ENCODE measurements around the gene KCNN1. TPM values are rescaled to one million over a fixed set of nuclear protein-coding genes. Genes with fewer than 3 reads are reported as not detected.

Gene KCNN1
- total RNA-seq, 1 experiment from 2014 or later = 0.90 TPM

- Histone ChIP-seq H3K27me3 (ENCODE audit: control insufficient read depth, insufficient read depth, low read length) (no peaks in the 10 kb centered on the region), H3K4me3 (ENCODE audit: low read depth in 2 of 2, low read length in 2 of 2) (no peak overlapping the region), H3K9me3 (ENCODE audit: control insufficient read depth, insufficient read depth, low read depth, low read length) (no peaks in the 10 kb centered on the region), H3K36me3 (ENCODE audit: control insufficient read depth, insufficient read depth, low read length) (peaks cover 4% of the 10 kb centered on the region; the same call in 1 of the 2 replicates), H3K4me1 (ENCODE audit: control insufficient read depth, insufficient read depth, low read length) (peaks cover 11% of the 10 kb centered on the region; the same call in 1 of the 2 replicates), H3K27ac (ENCODE audit: low read length) (no peak overlapping the region)
- TF ChIP-seq POLR2AphosphoS5 (IDR thresholded peaks at IDR 0.05; ENCODE audit: low read depth, low read length) = no peak
- TF ChIP-seq TCF7L2 (IDR thresholded peaks at IDR 0.05; ENCODE audit: low read depth, low read length) = no peak
- no peak for TF ChIP-seq CTCF (IDR thresholded peaks at IDR 0.05)
- TF ChIP-seq REST (IDR thresholded peaks at IDR 0.05; ENCODE audit: insufficient read depth in 1 of 2, low read depth in 2 of 2, low read length in 1 of 2) = no peak
- no peak for TF ChIP-seq SIN3A (IDR thresholded peaks at IDR 0.05; ENCODE audit: borderline replicate concordance, insufficient read depth, low read depth, low read length)
- intact Hi-C loops (cut with micrococcal nuclease; ENCODE audit: unreplicated experiment) = no loop called here
- DNase-seq (ENCODE audit: low read depth, low spot score) = no peak
- BruUV-seq (replicated peaks) = no TSS peak
- in situ Hi-C loops (cut with HindIII; ENCODE audit: low pct_unique_long_range_greater_than_20kb, low sequenced_read_pairs) = no loop called here
- CTCF ChIA-PET = no interaction called here
- no peak for ATAC-seq
- POLR2A ChIA-PET = no interaction called here
Measured at GRCh38 chr19:17929056-17929455, 37.9 kb upstream of the KCNN1 start.

GRCh38 chr19:17931532-17932191 lies 35.2 kb upstream of the KCNN1 start:
- Histone ChIP-seq H3K4me1 (ENCODE audit: control insufficient read depth, insufficient read depth, low read length) (peaks cover 11% of the 10 kb centered on the region; the same call in 1 of the 2 replicates), H3K9me3 (ENCODE audit: control insufficient read depth, insufficient read depth, low read depth, low read length) (no peaks in the 10 kb centered on the region), H3K36me3 (ENCODE audit: control insufficient read depth, insufficient read depth, low read length) (peaks cover 4% of the 10 kb centered on the region; the same call in 1 of the 2 replicates), H3K27ac (ENCODE audit: low read length) (peak overlapping the region; percentile 93; the same call in 1 of the 2 replicates), H3K27me3 (ENCODE audit: control insufficient read depth, insufficient read depth, low read length) (no peaks in the 10 kb centered on the region), H3K4me3 (ENCODE audit: low read depth in 2 of 2, low read length in 2 of 2) (peak overlapping the region in 1 of 2 experiments; percentile 89; a peak in 2 of 4 replicates)
- TF ChIP-seq REST (IDR thresholded peaks at IDR 0.05; ENCODE audit: insufficient read depth in 1 of 2, low read depth in 2 of 2, low read length in 1 of 2) (no peak), TCF7L2 (IDR thresholded peaks at IDR 0.05; ENCODE audit: low read depth, low read length) (no peak)
- in situ Hi-C loops (cut with HindIII; ENCODE audit: low pct_unique_long_range_greater_than_20kb, low sequenced_read_pairs) = no loop called here
- intact Hi-C loops (cut with micrococcal nuclease; ENCODE audit: unreplicated experiment) = loop anchor here (1.0 kb wide), 1 partner anchor 61 kb away; no protein-coding TSS in a partner anchor
- ChIA-PET CTCF (interaction anchor here (0.6 to 3.0 kb wide), 4 partner anchors 61 to 497 kb away, joined by 3 to 19 read pairs (median 8); partner anchors contain the start of genes RPL18A and SLC5A5), POLR2A (no interaction called here)
- no peak for DNase-seq (ENCODE audit: low read depth, low spot score)
- BruUV-seq (replicated peaks) = no TSS peak
- no peak for ATAC-seq

Measured in Panc1 (cell line).